ENCODE data around the gene PDGFRA. TPM values are rescaled to one million over a fixed set of nuclear protein-coding genes. Genes with fewer than 3 reads are reported as not detected.

Gene PDGFRA
- 0.76 and 0.81 TPM in 2 replicates for total RNA-seq

DNA sequence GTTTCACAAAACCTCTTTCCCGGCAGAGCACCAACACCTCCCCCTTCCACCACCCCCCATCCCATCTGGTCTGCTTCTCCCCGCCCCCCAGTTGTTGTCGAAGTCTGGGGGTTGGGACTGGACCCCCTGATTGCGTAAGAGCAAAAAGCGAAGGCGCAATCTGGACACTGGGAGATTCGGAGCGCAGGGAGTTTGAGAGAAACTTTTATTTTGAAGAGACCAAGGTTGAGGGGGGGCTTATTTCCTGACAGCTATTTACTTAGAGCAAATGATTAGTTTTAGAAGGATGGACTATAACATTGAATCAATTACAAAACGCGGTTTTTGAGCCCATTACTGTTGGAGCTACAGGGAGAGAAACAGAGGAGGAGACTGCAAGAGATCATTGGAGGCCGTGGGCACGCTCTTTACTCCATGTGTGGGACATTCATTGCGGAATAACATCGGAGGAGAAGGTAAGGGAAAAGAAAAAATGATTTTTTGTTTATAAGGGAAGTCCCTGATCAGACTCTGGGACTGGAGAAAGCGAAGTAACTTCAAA is at the start of gene PDGFRA:
PDGFRA (plus strand) TSS at position 333 of the 541 bp plus-strand sequence. CDS start 29,476 bp downstream, outside the sequence.

Other genes starting within 250 kb of the PDGFRA start
- gene CHIC2, start 164.7 kb upstream of the PDGFRA start, total RNA-seq = 35.3 and 77.2 TPM in 2 replicates
- not detected in 2 replicates for gene GSX2, start 129.1 kb upstream of the PDGFRA start, total RNA-seq

Measured in bladder microvascular endothelial cell (primary cell).